Islet of Langerhans (tissue), 1 donor: ENCODE data around the gene NFIA.

Experiments
- FAIRE-seq: peaks from one replicate; lab custom pipeline; 2011; peaks lifted over from hg19 to GRCh38; lab: Jason Lieb, UNC

NFIA gene

GRCh38 chr1:61247881-61248752 is 165.8 kb downstream of the NFIA start:
- FAIRE-seq, result no peak

- FAIRE-seq, result no peak
Observed at GRCh38 chr1:61250933-61251332, 168.6 kb downstream of the NFIA start.

DNA sequence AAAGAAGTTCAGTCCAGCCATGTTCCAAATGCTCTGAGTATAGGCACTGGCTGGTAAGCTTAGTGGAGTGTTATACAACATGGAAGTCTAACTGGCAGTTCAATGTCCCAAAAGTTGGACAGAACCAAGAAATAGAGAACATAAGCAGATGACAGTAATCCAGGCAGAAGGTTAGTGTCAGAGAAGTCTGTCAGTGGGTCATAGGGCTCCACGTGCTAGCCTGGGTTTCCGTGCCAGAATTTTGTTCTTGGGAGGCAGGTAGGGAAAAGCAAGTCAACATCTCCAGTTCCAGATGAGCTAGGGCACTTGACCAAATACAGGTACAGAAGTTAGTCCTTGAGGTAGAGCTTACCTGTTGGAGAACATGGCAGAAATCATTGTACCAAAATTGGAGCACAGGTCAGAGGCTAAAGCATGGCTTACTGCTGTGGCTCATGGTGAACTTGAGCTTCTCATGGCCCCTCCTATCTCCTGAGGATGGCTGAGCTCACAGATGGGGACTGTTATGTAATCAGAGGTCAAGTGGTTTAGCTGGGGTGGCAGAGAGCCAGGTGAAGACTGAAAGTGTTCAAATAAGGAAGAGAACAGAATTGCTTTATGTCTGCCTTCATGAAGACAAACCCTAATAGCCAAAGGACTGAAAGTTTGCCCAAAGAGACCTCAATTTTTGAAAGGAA is 170.8 kb downstream of the NFIA start:
- FAIRE-seq, result no peak

- FAIRE-seq, result no peak
Observed at GRCh38 chr1:61253912-61254633, 171.7 kb downstream of the NFIA start.

DNA sequence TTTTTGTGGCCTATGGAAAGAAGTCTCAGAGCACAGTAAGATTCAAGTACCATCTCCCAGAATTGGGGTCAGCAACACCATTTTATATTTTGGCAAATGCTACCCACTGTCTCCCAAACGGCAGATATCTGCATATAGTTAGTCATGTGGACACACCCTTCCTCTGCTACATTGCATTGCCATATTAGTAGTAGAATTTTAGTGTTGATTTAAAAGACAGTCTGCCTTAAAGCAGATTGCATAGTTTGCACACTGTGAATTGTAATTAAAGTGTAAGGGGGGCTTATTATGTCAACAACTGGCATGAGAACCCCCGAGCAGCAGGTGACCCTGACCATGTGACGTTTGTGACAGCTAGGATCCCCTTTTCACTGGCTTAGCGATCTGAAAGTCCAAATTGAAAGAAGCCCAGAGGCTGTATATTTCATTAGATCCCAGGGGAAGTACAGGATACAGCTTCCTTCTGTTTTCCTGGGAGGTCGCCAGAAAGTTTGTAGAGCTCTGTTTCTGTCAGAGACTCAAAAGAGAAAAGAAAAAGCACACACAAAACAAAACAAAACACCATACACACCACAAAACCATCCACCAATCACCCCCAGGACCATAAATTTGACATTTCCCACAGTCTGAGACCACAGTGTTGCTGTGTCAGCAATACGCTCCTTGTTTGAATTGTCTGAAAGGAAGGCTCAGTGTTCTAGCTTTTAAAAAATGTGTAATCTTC is 172.4 kb downstream of the NFIA start:
- no peak for FAIRE-seq

DNA sequence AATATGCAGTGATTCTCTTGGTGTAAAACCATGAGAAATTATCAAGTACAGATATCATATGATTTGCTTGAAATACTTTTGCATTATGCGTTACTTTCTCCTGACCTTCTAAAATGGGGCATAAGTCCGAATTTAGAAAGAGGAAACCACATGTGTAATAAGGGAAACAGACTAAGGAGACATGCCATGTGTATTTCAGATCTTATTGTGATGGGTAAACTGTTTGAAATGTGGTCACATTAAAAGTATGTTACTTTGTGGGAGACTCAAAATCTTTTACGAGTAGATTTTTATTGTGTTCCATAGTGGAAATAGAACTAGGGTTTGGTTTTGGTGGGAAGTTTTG is 173.0 kb downstream of the NFIA start:
- no peak for FAIRE-seq

GRCh38 chr1:61259379-61260148 is 177.2 kb downstream of the NFIA start:
- no peak for FAIRE-seq

- FAIRE-seq, result no peak
Observed at GRCh38 chr1:61260171-61260570, 177.8 kb downstream of the NFIA start.

- FAIRE-seq, result peak; percentile 38
Observed at GRCh38 chr1:61261595-61261994, 179.2 kb downstream of the NFIA start.

GRCh38 chr1:61263905-61264824 is 181.8 kb downstream of the NFIA start:
- no peak for FAIRE-seq

- FAIRE-seq, result no peak
Observed at GRCh38 chr1:61264825-61265242, 182.5 kb downstream of the NFIA start.

DNA sequence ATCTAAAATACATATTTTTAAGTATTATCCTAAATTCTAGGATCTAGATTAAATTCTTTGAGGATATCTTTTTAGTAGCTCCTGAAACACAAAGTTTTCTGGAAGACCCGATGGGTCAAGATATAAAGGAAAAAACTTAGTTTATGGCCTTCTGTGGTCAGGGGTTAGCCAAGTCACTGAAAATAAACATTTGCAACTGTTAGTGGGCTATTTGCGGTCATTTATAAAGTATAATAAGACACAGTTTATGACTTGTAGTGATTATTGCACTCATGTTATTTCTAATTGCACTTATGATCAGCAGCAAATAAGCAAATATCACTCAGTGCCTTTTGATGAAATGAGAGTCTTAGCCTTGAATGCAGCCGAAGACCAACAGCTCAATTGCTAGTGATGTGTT is 183.3 kb downstream of the NFIA start:
- no peak for FAIRE-seq

DNA sequence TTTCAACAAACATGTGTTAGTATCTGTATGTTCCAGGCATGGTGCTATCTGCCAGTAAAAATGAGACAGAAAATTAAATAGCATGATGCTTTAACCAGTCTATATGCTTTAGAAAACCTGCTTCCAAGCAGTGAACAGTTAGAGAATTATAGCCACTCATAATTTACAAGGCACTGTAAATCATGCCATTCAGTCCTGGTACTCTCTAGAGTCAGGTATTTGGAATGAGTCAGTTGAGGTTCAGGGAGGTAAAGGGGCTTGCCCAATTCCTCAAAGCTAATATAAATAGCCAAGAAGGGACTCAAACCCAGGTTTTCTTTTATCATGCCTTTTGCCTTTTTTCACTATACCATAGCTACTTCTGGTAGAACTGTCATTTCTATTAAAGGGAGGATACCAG is 184.4 kb downstream of the NFIA start:
- FAIRE-seq, result no peak

DNA sequence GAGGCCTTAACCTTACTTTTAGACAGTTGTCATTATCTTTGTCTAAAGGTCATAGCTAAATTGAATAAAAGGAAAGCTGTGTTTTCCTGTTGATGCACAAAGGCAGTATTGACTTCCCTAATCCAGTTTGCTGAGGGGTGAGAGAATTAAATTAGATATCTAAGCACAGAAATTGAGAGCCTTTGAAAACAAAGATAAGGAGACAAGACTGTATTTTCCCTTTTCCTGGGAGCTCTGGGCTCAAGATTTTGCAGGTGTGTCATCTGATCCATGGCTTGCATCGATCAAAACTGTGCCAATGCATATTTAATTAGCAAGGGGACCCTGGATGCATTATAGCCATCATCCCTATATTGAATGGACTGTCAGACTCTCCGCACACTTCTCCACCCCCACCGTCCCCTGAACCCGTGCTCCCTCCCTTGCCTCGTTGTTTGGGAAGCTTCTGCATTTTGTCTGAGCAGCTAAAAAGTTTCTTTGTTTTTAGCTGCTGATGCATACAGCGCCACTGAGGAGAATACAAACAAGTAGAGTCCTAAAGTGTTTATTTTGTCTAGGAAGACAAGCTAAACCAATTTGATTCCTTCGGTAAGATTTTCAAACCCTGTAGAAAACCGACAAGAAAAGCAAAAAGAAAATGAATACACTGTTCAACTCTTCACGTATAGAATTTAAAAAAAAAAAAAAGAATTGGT is 186.3 kb downstream of the NFIA start:
- FAIRE-seq, result no peak

- no peak for FAIRE-seq
Observed at GRCh38 chr1:61269602-61270001, 187.2 kb downstream of the NFIA start.

GRCh38 chr1:61270107-61270506 is 187.7 kb downstream of the NFIA start:
- FAIRE-seq, result no peak

- no peak for FAIRE-seq
Observed at GRCh38 chr1:61270761-61271411, 188.5 kb downstream of the NFIA start.

GRCh38 chr1:61271412-61271789 is 189.0 kb downstream of the NFIA start:
- no peak for FAIRE-seq

GRCh38 chr1:61273167-61273705 is 190.9 kb downstream of the NFIA start:
- no peak for FAIRE-seq
